ENCODE data around the gene EYS. TPM values are rescaled to one million over a fixed set of nuclear protein-coding genes. Genes with fewer than 3 reads are reported as not detected.

EYS gene
- total RNA-seq, 4 donors from 2014 or later = under 0.01 TPM; not detected in 3

GRCh38 chr6:65059568-65059967 is 647.5 kb downstream of the EYS start:
- H3K4me3 ChIP-seq = no peak overlapping the region
- H3K9me3 ChIP-seq = no peaks in the 10 kb centered on the region
- intact Hi-C loops (cut with DNase I) = no loop called here
- H3K36me3 ChIP-seq = no peaks in the 10 kb centered on the region
- H3K27ac ChIP-seq (replicated peaks in 1 of 4) = no peak overlapping the region
- TF ChIP-seq POLR2A (IDR thresholded peaks at IDR 0.05; ENCODE audit: low read depth) (no peak), POLR2AphosphoS5 (IDR thresholded peaks at IDR 0.05) (no peak), EP300 (IDR thresholded peaks at IDR 0.05) (no peak)
- TF ChIP-seq, protein P1, sequence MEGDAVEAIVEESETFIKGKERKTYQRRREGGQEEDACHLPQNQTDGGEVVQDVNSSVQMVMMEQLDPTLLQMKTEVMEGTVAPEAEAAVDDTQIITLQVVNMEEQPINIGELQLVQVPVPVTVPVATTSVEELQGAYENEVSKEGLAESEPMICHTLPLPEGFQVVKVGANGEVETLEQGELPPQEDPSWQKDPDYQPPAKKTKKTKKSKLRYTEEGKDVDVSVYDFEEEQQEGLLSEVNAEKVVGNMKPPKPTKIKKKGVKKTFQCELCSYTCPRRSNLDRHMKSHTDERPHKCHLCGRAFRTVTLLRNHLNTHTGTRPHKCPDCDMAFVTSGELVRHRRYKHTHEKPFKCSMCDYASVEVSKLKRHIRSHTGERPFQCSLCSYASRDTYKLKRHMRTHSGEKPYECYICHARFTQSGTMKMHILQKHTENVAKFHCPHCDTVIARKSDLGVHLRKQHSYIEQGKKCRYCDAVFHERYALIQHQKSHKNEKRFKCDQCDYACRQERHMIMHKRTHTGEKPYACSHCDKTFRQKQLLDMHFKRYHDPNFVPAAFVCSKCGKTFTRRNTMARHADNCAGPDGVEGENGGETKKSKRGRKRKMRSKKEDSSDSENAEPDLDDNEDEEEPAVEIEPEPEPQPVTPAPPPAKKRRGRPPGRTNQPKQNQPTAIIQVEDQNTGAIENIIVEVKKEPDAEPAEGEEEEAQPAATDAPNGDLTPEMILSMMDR (IDR thresholded peaks at IDR 0.05) = no peak
- DNase-seq (ENCODE audit: extremely low spot score) = no peak
- no peaks in the 10 kb centered on the region for H3K4me1 ChIP-seq
- no peaks in the 10 kb centered on the region for H3K27me3 ChIP-seq

DNA sequence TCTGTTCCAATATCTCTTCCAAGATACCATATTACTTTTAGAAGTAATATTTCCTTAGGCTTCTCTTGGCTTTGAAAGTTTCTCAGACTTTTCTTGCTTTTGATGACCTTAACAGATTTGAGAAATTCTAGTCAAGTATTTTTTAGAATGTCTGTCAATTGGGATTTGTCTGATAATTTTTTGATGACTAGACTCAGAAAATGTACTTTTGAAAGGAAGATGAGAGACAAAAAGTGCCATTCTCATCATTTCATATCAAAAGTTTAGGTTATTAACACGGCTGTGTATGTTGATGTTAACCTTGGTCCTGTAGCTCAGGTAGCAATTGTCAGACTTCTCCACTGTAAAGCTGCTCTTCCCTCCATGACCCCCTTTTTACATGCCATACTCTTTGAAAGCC is 651.5 kb downstream of the EYS start:
- no peak for TF ChIP-seq POLR2AphosphoS5 (IDR thresholded peaks at IDR 0.05)
- TF ChIP-seq EP300 (IDR thresholded peaks at IDR 0.05) = no peak
- TF ChIP-seq POLR2A (IDR thresholded peaks at IDR 0.05; ENCODE audit: low read depth) = no peak
- TF ChIP-seq, protein P1 (IDR thresholded peaks at IDR 0.05) = no peak
- 91% methylated on average over 1 of the region's 1 CpG for WGBS
- DNase-seq (ENCODE audit: extremely low spot score) = no peak
- no peak overlapping the region for H3K27ac ChIP-seq (replicated peaks in 1 of 4)
- H3K4me3 ChIP-seq = no peak overlapping the region
- no peaks in the 10 kb centered on the region for H3K27me3 ChIP-seq
- H3K4me1 ChIP-seq = no peaks in the 10 kb centered on the region
- H3K9me3 ChIP-seq = no peaks in the 10 kb centered on the region
- intact Hi-C loops (cut with DNase I) = no loop called here
- no peaks in the 10 kb centered on the region for H3K36me3 ChIP-seq

GRCh38 chr6:65052626-65053025 is 654.4 kb downstream of the EYS start:
- Histone ChIP-seq H3K27ac (replicated peaks in 1 of 4) (no peak overlapping the region), H3K27me3 (no peaks in the 10 kb centered on the region), H3K4me1 (no peaks in the 10 kb centered on the region), H3K4me3 (no peak overlapping the region), H3K36me3 (no peaks in the 10 kb centered on the region), H3K9me3 (no peaks in the 10 kb centered on the region)
- WGBS = 49% methylated on average over 2 of the region's 2 CpGs
- intact Hi-C loops (cut with DNase I) = no loop called here
- no peak for DNase-seq (ENCODE audit: extremely low spot score)
- TF ChIP-seq POLR2AphosphoS5 (IDR thresholded peaks at IDR 0.05) (no peak), EP300 (IDR thresholded peaks at IDR 0.05) (no peak)

DNA sequence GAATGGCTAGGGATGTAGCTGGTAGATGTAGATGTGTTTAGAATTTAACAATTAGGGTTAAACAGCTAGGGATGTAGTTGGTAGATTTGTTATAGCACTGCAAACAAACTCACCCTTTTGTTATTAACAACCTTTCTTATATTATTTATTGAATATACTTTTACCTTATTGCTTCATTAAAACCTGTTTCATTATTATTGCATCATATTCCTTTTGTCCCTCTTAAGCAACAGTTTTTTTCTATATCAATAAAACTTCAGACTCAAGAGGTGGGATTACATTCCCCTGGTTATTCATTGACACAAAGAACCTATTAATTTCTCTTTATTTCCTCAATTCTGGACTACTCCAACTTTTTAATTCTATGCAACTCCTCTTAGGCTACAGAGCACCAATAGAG is 661.2 kb downstream of the EYS start:
- TF ChIP-seq, protein P1 (IDR thresholded peaks at IDR 0.05) = no peak
- TF ChIP-seq POLR2A (IDR thresholded peaks at IDR 0.05; ENCODE audit: low read depth) (no peak), EP300 (IDR thresholded peaks at IDR 0.05) (no peak), POLR2AphosphoS5 (IDR thresholded peaks at IDR 0.05) (no peak)
- no peak for DNase-seq (ENCODE audit: extremely low spot score)
- Histone ChIP-seq H3K4me3 (no peak overlapping the region), H3K27me3 (no peaks in the 10 kb centered on the region), H3K27ac (replicated peaks in 1 of 4) (no peak overlapping the region), H3K36me3 (no peaks in the 10 kb centered on the region), H3K4me1 (no peaks in the 10 kb centered on the region), H3K9me3 (no peaks in the 10 kb centered on the region)
- intact Hi-C loops (cut with DNase I) = no loop called here

DNA sequence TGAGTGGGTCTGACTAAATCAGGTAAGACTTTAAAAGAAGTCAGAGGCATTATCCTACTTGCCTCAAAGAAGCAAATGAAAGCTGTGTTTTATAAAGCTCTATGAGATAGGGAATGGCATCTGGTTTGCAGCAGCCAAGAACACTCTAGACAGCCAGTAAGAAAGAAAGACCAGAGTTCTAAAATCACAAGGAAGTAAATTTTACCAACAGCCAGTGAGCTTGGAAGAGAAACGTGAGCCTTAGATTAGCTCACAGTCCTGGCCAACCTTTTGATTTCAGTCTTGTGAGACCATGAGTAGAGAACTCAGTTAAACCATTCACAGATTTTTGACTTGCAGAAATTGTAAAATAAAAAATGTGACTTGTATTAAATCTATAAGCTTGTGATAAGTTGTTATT is 693.0 kb downstream of the EYS start:
- no peaks in the 10 kb centered on the region for H3K9me3 ChIP-seq
- WGBS = 57% methylated on average over 1 of the region's 1 CpG
- H3K4me3 ChIP-seq = no peak overlapping the region
- intact Hi-C loops (cut with DNase I) = no loop called here
- H3K27me3 ChIP-seq = no peaks in the 10 kb centered on the region
- TF ChIP-seq POLR2AphosphoS5 (IDR thresholded peaks at IDR 0.05) = no peak
- no peak for TF ChIP-seq EP300 (IDR thresholded peaks at IDR 0.05)
- TF ChIP-seq, protein P1 (IDR thresholded peaks at IDR 0.05) = no peak
- TF ChIP-seq POLR2A (IDR thresholded peaks at IDR 0.05; ENCODE audit: low read depth) = no peak
- DNase-seq (ENCODE audit: extremely low spot score) = no peak
- no peaks in the 10 kb centered on the region for H3K36me3 ChIP-seq
- H3K27ac ChIP-seq (replicated peaks in 1 of 4) = no peak overlapping the region
- H3K4me1 ChIP-seq = no peaks in the 10 kb centered on the region
